Small intestine (tissue), 7 donors: ENCODE measurements around the gene CPLANE1. TPM values are rescaled to one million over a fixed set of nuclear protein-coding genes. Genes with fewer than 3 reads are reported as not detected.

Experiments used
- DNase-seq, 2 donors: peaks; one replicate each; pipeline versions ENCODE4 v3.0.0 to v3.0.0-alpha.2; 2013
- FAIRE-seq: peaks from 2 replicates; lab custom pipeline; 2012; peaks lifted over from hg19 to GRCh38; lab: Jason Lieb, UNC
- H3K27ac ChIP-seq, 3 donors: one replicate each; pipeline ENCODE4 v1.5.1; 2013; ENCODE audit warnings: low read length in 2 of 3, mild to moderate bottlenecking in 2 of 3, control low read depth in 1 of 3, inconsistent platforms in 1 of 3, low read depth in 1 of 3, moderate library complexity in 1 of 3
- H3K27me3 ChIP-seq, 3 donors: one replicate each; pipeline ENCODE4 v1.6.1; 2013; ENCODE audit warnings: low read length in 3 of 3, inconsistent platforms in 1 of 3; ENCODE audit not compliant: control insufficient read depth in 3 of 3, insufficient read depth in 3 of 3
- H3K36me3 ChIP-seq, 3 donors: one replicate each; pipeline ENCODE4 v1.6.1; 2013; ENCODE audit warnings: low read length in 3 of 3, inconsistent platforms in 1 of 3, low read depth in 1 of 3, mild to moderate bottlenecking in 1 of 3, moderate library complexity in 1 of 3; ENCODE audit not compliant: control insufficient read depth in 3 of 3, insufficient read depth in 2 of 3
- H3K4me1 ChIP-seq, 3 donors: one replicate each; pipeline ENCODE4 v1.6.1; 2013; ENCODE audit warnings: low read length in 2 of 3, inconsistent platforms in 1 of 3, low read depth in 1 of 3, mild to moderate bottlenecking in 1 of 3, moderate library complexity in 1 of 3; ENCODE audit not compliant: control insufficient read depth in 3 of 3, insufficient read depth in 2 of 3
- H3K4me3 ChIP-seq, 3 donors: one replicate each; pipeline ENCODE4 v1.5.1; 2013; ENCODE audit warnings: low read length in 3 of 3, control low read depth in 1 of 3, inconsistent platforms in 1 of 3, low read depth in 1 of 3, mild to moderate bottlenecking in 1 of 3, moderate library complexity in 1 of 3
- H3K9me3 ChIP-seq, 2 donors: one replicate each; pipeline ENCODE4 v1.6.1; 2013; ENCODE audit warnings: low read depth in 1 of 2, low read length in 1 of 2; ENCODE audit not compliant: control insufficient read depth in 2 of 2, insufficient read depth in 1 of 2
- WGBS, 3 donors: extraction: QIAGEN DNeasy Blood & Tissue Kit; methylation state at CpG; one replicate each; pipeline ENCODE4 v1.1.7; 2013; 5-methylcytosine and 5-hydroxymethylcytosine counted together
- polyA plus RNA-seq, 4 donors: library from polyadenylated mRNA; stranded (reverse) in 3 of 4; unstranded in 1 of 4; fragments of 200-250 nt in 3 of 4; fragments of 120-200 nt in 1 of 4; gene quantifications; one replicate each; pipeline versions ENCODE4 v1.2.1 to v1.2.3, GENCODE V29; 2013
- donor health status: healthy with polysubstance abuse.
- donor health status: control.
- donor health status: control.
- donor health status: Bipolar disorder and iron deficiency.
- donor health status: healthy.

CPLANE1 gene
- polyA plus RNA-seq, 4 donors: 0.22 to 10.5 (median 0.81) TPM

DNA sequence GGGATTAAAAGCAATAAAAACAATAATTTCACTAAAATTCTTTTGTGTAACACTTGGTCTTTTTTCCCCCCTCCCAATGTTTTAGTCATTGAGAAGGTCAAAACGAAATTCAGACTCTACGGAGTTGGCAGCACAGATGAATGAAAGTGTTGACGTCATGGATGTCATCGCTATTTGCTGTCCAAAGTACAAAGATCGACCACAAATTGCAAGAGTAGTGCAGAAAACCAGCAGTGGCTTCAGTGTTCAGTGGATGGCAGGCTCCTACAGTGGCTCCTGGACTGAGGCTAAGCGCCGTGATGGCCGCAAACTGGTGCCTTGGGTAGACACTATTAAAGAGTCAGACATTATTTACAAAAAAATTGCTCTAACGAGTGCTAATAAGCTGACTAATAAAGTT lies 184.7 kb downstream of the CPLANE1 start:
- Histone ChIP-seq H3K4me3 (no peak overlapping the region), H3K36me3 (peaks cover 16 to 24% (median 17%) of the 10 kb centered on the region in 3 donors), H3K9me3 (no peaks in the 10 kb centered on the region), H3K27me3 (no peaks in the 10 kb centered on the region), H3K4me1 (no peaks in the 10 kb centered on the region), H3K27ac (no peak overlapping the region)
- DNase-seq: peak; percentile 30 to 35
- FAIRE-seq: no peak
- 67 to 80% (median 69%) methylated on average over 9 of the region's 9 CpGs for WGBS, 3 donors

DNA sequence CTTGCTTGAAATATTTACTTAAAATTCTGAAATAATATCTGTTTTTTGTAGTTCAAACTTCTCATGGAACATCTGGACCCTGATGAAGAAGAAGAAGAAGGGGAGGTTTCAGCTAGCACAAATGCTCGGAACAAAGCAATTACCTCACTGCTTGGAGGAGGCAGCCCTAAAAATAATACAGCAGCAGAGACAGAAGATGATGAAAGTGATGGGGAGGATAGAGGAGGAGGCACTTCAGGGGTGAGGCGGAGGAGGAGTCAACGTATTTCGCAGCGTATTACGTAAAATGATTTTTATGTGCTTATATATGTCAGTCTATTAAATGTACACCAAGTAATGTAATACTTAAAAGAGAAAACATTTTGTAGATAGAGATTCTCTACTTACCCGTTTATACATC lies 185.4 kb downstream of the CPLANE1 start:
- no peaks in the 10 kb centered on the region for H3K4me1 ChIP-seq
- WGBS, 3 donors: 95 to 98% (median 98%) methylated on average over 7 of the region's 7 CpGs
- no peaks in the 10 kb centered on the region for H3K9me3 ChIP-seq
- DNase-seq (no peak), FAIRE-seq (no peak)
- H3K27ac ChIP-seq: no peak overlapping the region
- no peak overlapping the region for H3K4me3 ChIP-seq
- no peaks in the 10 kb centered on the region for H3K27me3 ChIP-seq
- peaks cover 16 to 28% (median 17%) of the 10 kb centered on the region in 3 donors for H3K36me3 ChIP-seq

DNA sequence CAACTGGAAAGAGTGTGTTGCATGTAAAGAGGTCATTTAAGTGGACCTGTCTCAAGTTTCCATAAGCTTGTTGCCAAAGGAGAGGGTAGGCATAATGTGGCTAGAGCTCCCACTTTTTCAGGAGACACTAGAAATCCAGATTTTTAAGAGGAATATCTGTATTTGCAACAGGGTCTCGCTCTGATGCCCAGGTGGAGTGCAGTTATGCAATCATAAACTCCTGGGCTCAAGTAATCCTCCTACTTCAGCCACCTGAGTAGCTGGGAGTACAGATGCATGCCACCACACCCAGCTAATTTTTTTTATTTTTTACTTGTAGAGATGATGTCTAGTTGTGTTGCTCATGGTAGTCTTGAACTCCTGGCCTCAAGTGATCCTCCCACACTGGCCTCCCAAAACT lies 189.1 kb downstream of the CPLANE1 start:
- Histone ChIP-seq H3K36me3 (peaks cover 20 to 34% (median 21%) of the 10 kb centered on the region in 3 donors), H3K4me3 (no peak overlapping the region), H3K9me3 (no peaks in the 10 kb centered on the region), H3K27ac (no peak overlapping the region), H3K27me3 (no peaks in the 10 kb centered on the region), H3K4me1 (no peaks in the 10 kb centered on the region)
- FAIRE-seq: no peak
- 100% methylated on average over 1 of the region's 1 CpG for WGBS, 3 donors
- no peak for DNase-seq

DNA sequence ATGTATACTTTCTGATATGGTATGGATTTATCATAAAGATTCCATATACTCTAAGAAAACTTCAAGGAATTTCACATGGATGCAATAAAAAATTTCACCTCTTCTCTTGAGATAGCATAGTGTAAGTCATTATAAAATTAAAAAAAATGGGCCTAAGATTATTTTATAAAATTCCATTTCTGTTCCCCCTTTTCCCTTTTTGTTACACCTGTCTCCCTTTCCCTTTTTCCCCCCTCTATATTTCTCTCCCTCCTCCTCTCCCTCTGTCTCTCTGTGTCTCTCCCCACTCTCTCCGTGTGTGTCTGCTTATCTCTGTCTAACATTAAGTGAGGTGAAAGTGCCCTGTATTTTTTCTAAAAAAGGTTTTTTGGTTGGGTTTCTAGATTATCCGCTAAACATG lies 192.4 kb downstream of the CPLANE1 start:
- Histone ChIP-seq H3K4me3 (no peak overlapping the region), H3K36me3 (peaks cover 14 to 20% (median 15%) of the 10 kb centered on the region in 3 donors), H3K9me3 (no peaks in the 10 kb centered on the region), H3K27me3 (no peaks in the 10 kb centered on the region), H3K27ac (no peak overlapping the region), H3K4me1 (no peaks in the 10 kb centered on the region)
- no peak for DNase-seq
- no peak for FAIRE-seq
- 75 to 89% (median 87%) methylated on average over 2 of the region's 2 CpGs for WGBS, 3 donors

Other genes with a start within 250 kb of the CPLANE1 start
- 10 to 100 TPM in 1 of 4 donors, 1 to 10 TPM in 3; 1.1 to 16.7 (median 4.6) TPM for gene NUP155, start 121.7 kb upstream of the CPLANE1 start, polyA plus RNA-seq
- 10 to 100 TPM; 13.2 to 24.6 (median 15.8) TPM for gene WDR70, start 129.9 kb upstream of the CPLANE1 start, polyA plus RNA-seq